GM12865 (cell line): ENCODE measurements around the gene RASSF4.

Source experiments
- DNase-seq: peaks from one replicate; pipeline ENCODE4 v3.0.0; 2010; ENCODE audit warnings: low read depth
- H3K4me3 ChIP-seq: 2 replicates; pipeline ENCODE4 v1.5.1; 2011; ENCODE audit warnings: mild to moderate bottlenecking, low read depth, low read length, control low read depth
- CTCF ChIP-seq: IDR thresholded peaks from 2 replicates; pipeline ENCODE4 v1.5.1; 2011; ENCODE audit warnings: low read length, control low read depth, low read depth, inconsistent platforms; ENCODE audit not compliant: insufficient read depth; ENCODE audit errors: missing control alignments

The RASSF4 gene

DNA sequence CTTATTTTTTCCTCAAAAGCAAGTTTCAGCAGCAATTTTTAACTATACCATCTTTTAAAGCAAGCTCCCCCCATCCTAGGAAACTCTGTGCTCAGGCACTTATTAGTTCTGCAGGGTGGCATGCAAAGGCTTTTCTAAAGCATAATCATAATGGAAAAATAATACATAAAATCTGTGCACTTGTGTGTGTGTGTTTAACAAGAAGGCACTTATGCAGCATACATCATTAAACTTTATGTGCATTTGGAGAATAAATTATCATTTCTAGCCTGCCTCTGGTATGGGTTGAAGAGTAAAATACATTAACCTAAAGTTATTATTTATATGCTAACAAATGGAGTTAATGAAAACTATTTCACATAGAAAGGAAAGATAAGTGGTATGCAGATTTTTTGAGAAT lies 5.6 kb upstream of the RASSF4 start:
- no peak for DNase-seq
- no peak for TF ChIP-seq CTCF
- no peak overlapping the region for H3K4me3 ChIP-seq

DNA sequence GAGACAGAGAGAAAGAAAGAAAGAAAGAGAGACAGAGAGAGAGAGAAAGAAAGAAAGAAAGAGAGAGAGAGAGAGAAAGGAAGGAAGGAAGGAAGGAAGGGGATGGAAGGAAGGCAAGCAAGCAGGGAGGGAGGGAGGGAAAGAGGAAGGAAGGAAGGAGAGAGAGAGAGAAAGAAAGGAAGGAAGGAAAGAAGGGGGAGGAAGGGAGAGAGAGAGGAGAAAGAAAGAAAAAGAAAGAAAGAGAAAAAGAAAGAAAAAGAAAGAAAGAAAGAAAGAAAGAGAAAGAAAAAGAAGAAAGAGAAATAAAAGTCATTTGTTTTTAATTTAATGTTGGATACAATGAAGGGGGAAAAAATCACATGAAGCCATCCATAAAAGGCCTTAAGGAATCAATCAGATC lies 4.6 kb upstream of the RASSF4 start:
- no peak for DNase-seq
- no peak overlapping the region for H3K4me3 ChIP-seq
- no peak for TF ChIP-seq CTCF

DNA sequence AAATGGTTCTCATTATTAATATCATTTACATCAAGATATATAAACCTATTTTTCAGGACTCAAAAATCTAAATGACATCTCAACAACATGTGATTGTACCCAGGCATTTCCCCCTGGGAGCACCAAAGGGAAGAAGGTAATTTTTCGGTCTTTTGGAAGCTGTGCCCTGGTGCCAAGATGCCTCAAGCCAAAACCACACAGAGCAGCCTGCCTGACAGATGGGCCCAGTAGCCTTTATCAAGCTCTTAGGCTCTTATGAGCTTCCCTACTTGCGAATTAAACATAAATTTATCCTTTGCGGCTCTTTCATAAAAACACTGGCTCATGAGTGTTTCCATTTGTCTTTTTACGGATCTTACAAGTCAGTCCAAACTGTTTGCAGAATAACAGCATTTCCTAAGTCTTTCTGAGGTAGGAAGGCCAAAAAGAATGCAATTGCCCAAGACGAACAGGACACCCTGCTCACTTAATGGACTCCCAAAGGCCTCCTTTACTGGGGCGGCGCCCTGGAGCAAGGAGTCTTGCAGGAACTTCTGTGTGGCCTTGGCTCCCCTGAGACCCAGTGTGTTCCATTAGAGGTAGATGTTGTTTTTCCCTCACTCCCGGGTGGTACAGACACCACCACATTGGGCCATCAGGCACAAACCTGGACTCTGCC lies 4.1 kb upstream of the RASSF4 start:
- no peak overlapping the region for H3K4me3 ChIP-seq
- no peak for DNase-seq
- TF ChIP-seq CTCF, result no peak

DNA sequence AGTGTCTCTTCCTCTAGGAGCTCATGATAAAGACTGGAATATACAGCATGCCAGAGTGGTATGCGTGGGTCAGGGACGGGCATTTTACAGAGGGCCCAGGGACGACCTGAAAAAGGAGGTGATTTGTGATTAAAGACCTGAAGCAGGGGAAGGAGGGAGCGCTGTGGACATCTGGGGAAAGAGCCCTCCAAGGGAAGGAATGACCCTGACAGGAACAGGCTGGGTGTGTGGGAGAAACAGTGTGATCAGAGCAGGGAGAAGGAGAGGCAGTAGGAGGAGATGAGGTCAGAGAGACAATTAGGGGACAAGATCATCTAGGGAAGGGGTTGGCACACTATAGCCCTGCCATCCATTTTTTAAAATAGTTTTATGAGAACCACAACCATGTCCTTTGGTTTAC lies 3.4 kb upstream of the RASSF4 start:
- no peak for TF ChIP-seq CTCF
- no peak overlapping the region for H3K4me3 ChIP-seq
- DNase-seq, result no peak

DNA sequence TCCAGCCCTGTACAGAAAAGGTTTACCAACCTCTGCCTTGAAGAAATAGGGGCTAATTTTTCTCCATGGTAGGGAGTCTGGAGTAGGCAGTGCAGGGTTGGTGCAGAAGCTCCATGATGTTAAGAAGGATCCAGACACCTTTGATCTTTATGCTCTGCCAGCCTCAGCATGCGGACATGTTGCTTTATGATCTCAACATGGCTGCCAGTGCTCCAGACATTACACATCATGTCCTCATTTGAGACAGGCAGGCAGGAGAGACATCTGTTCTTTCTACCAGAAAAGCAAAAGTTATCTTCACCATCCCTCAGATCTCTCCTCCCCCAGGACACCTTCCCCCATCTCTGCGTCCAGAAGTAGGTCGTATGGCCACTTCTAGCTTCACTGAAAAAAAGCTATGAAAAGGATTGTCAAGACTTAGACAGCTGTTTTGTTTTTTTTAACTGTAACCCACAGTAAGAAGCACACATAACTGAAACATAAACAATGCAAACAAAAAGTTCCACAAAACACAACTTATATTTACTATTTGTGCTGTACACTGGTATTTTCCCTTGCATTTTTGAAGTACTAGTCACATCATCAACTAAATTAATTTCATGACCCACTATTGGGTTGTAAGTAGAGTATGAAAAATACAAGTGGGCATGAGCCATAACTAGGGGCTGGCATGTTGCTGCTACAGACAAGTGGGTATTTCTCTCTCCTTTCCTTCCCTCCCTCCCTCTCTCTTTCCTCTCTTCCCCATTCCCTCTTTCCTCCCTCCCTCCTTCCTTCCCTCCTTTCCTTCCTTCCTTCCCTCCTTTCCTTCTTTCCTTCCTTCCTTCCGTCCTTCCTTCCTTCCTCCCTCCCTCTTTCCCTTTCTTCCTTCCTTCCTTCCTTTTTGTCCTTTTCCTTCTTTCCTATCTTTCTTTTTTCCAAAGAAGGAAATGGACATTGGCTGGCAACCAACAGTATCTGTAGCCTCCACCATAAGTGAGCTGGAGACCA lies 2.6 kb upstream of the RASSF4 start:
- TF ChIP-seq CTCF, result no peak
- DNase-seq, result no peak
- H3K4me3 ChIP-seq, result no peak overlapping the region

DNA sequence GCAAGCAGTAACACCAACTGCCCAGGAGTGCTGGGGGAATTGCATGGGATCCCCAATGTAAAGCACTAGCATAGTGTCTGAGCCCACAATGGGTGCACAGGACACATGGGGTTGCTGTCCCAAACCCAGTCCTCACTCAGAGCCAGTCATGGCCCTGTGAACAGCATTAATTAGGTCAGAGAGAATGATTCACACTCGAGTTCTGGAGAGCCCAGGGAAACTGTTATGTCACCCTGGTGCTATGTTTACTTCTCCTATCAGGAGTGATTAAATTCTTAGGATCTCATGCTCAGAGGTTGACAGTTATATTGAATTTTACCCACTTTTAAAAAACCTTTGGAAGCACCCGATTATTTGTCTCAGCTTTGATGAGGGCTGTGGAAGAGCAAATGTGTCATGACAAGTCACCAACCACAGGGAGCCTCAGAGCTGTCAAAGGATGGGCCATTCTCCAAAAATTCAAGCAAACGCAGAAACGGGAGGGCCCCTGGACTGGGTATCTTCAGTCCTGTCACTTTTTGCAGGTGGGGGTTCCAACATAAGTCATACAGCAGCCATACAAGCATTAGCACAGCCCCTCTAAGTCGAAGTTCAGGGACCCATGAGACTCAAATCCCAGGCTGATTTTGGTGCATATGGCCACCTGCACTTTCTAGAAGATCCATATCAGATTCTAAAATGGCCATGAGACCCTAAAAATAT lies 1.3 kb upstream of the RASSF4 start:
- DNase-seq, result no peak
- H3K4me3 ChIP-seq, result peak overlapping the region; percentile 83
- no peak for TF ChIP-seq CTCF
